SK-N-SH (cell line): ENCODE measurements around the gene COX4I2.

Experiments used
- EZH2phosphoT487 ChIP-seq: fragments of 200-600 bp; sonication (generic); IDR thresholded peaks from 2 replicates; pipeline ENCODE4 v1.6.1; 2017; ENCODE audit warnings: low read depth, mixed run types, mild to moderate bottlenecking, antibody characterized with exemption, moderate library complexity, borderline replicate concordance
- JUND ChIP-seq: IDR thresholded peaks from 2 replicates; pipeline ENCODE4 v1.4.0; 2012
- MAX ChIP-seq: IDR thresholded peaks from 2 replicates; pipeline ENCODE4 v1.4.0; 2012; ENCODE audit warnings: low read depth
- NFIC ChIP-seq: IDR thresholded peaks from 2 replicates; pipeline ENCODE4 v1.4.0; 2012; ENCODE audit warnings: borderline replicate concordance
- RXRA ChIP-seq: IDR thresholded peaks from 2 replicates; pipeline ENCODE4 v1.4.0; 2012; ENCODE audit warnings: low read depth, mild to moderate bottlenecking, borderline replicate concordance
- TCF12 ChIP-seq: IDR thresholded peaks from 2 replicates; pipeline ENCODE4 v1.4.0; 2012

DNA sequence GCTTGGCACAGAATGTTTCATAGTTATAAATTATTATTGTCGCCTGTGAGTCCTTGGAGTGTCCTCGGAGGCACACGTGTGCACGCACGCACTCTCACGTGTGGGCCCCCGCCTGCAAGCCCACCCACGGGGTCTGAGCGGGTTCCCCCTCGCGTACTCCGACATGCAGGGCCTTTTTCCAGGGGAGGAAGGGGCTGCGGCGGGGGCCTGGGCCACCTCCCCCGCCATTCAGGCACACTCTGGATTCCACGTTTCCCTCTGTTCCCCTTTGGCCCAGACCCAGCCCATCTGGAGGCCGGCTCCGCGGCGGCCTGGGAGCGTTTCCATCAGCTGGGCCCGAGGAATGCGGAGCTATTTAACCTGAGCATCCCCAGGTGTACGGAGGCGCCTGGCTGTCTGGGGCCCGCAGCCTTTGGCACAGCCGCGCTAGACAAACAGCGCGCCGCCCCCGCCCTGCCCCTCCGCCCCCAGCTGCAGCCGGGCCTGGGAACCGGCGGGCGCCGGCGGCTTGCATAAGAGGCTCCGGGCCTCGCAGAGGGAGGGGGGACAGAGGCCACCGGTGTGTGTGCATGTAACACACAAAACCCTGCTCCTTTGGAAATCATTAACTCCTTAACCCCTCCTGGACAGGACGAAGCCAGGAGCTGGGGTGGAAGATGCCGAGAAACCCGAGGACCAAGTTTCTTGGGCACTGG, 29.3 kb upstream of the COX4I2 start:
- TF ChIP-seq MAX (no peak), NFIC (peak; percentile 87), RXRA (peak; percentile 70; the same call in 1 of the 2 replicates), TCF12 (peak; percentile 91), EZH2phosphoT487 (no peak), JUND (no peak; the same call in 1 of the 2 replicates)
